HG03442 (cell line): ENCODE data around the gene RBBP5.
"Not testable (repeated sequence)": the region's sequence is repeated elsewhere in the genome, so short reads cannot be mapped to it uniquely, and the experiment has no call there.

Experiments used
- ATAC-seq: cut with Tn5 transposase; IDR thresholded peaks from one replicate; pipeline ENCODE4 v1.9.1; 2021; ENCODE audit warnings: mild to moderate bottlenecking, moderate library complexity; ENCODE audit not compliant: unreplicated experiment

The RBBP5 gene, protein sequence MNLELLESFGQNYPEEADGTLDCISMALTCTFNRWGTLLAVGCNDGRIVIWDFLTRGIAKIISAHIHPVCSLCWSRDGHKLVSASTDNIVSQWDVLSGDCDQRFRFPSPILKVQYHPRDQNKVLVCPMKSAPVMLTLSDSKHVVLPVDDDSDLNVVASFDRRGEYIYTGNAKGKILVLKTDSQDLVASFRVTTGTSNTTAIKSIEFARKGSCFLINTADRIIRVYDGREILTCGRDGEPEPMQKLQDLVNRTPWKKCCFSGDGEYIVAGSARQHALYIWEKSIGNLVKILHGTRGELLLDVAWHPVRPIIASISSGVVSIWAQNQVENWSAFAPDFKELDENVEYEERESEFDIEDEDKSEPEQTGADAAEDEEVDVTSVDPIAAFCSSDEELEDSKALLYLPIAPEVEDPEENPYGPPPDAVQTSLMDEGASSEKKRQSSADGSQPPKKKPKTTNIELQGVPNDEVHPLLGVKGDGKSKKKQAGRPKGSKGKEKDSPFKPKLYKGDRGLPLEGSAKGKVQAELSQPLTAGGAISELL

DNA sequence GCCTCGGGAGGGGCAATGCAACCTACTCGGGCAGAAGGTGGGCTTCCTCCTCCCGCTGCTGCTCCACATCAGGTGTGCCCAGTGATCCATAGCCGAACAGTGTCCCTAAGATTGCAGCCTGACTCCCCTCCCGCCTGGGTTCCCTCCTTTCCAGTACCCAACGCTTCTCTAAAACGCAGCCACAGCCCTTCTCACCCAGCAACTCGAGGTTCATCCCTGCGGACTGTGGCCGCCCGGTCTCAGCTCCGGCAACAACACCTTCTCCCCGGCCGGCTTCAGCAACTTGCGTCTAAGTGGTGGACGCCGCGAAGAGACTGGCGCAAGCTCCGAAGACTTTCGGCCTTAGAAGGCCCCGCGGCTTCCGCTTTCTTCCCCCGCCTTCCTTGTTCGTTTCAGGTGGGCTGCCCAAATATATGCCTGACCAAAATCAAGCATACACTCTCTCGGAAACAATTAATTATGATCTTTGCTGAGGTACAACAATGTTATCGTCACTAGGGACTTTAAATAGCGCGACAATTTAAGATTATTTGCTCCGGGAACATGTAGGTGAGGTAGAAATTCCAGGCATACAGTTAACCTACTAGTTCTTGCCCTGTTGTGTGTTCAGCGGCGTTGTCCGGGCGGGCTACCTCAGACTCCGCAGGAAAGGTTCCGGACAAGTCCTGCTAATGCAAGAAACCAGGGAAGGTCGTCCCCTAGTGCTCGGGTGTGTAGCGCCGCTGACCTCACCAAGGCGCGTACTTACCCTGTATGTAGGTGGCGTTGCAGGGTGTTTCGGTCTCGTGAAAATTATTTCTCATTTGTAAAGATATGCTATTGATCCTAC is at the start of gene RBBP5:
Gene RBBP5, minus strand, starts transcription at position 319 of the 829 bp plus-strand sequence. Its CDS starts 105 bp downstream, at position 214.
- ATAC-seq = peak; percentile 87

DNA sequence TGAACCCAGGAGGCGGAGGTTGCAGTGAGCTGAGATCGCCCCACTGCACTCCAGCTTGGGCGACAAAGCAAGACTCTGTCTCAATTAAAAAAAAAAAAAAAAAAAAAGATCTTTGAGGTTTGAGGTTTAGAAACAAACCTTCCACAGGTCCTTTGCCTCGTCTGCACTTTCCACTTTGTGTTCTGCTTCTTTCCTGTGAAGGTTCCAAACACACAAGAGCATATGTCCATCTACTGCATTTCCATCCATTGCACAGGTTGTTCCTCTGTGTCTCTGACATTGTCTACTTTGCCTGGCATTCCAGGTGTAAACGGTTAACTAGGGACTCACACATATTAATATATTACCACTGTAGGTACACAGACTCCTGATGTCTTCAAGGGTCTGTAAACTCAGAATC is 49.6 kb upstream of the RBBP5 start:
- ATAC-seq = no peak

DNA sequence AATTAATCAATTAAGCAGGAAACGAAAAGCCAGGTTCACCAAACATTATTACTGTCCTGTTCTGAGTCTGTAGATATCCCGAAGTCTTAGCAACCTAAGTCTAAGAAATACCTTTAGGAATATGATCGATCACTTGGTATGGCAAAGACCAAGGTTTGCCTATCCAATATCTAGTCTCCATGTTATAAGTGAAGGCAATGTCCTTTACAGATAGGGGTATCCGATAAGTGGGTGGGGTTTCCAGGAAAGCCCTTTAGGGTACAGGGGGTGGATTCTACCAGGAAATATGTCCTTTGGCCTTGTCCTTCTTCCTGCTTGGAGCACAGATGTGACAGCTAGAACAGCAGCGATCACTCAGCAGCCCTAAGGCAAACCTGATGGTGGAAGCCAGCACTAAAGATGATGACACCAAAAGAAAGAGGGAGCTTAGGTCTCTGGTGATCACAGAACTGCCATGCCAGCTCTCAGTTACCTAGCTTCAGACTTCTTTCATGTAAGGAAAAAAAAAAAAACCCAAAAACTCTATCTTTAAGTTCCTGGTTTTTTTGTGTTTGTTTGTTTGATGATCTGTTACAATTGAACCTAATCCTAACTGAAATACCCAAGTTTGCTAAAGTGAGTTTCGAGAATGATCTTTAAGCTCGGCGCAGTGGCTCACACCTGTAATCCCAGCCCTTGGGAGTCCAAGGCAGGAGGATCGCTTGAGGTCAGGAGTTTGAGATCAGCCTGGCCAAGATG is 48.9 kb upstream of the RBBP5 start:
- ATAC-seq = no peak

DNA sequence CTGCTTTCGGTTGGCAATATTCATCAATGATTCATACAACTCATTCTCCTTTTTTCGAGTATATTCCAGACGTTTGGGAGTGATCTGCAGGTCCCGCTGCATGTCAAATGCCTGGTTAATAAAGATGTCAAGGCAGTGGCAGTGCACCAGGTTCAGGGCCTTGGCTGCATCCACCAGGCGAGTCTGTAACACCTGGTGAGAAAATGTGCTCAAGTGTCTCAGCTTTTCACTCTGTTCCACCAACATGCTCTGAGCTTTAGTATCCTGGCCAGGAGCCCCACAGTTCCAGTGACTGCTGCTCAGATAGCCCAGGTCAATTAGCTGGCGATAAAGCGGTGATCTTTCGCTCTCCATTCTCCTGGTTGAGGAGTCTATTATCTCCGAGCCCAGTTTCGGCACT is 47.5 kb upstream of the RBBP5 start:
- no peak for ATAC-seq

DNA sequence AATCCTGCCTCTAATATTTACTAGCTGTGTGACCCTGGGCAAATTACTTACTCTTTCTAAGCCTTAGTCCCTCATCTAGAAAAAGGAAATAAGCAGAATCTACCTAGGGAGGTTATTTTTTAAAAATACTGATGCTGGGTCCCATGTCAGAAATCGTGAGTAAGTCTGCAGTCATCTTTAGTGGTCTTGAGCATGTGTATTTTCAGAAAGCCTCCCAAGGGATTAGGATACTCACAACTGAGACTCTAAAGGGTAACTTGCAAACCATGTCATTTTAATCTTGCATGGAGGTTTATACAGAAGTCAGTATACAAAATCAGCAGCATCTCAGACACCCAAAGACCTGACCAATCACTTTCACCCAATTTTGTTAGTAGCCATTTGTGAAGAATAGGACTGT is 46.5 kb upstream of the RBBP5 start:
- ATAC-seq = no peak

DNA sequence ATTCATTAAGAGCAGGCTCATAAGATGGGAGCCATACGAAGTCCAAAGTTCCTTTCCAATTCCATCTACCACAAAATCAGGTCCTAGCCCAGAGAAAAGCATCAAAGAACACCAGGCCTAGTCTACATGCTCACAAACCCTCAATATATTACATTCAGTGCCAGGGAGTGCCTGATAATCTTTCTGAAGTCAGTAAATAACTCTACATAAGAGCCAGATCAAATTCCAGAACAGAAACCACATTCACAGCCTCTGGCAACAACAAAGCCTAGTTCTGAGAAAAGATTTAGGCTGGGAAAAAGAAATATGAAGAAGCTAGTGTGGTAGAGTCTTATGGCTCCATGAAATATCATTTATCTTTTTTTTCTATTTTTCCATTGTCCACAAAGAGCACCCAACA is 40.5 kb upstream of the RBBP5 start:
- ATAC-seq = no peak

DNA sequence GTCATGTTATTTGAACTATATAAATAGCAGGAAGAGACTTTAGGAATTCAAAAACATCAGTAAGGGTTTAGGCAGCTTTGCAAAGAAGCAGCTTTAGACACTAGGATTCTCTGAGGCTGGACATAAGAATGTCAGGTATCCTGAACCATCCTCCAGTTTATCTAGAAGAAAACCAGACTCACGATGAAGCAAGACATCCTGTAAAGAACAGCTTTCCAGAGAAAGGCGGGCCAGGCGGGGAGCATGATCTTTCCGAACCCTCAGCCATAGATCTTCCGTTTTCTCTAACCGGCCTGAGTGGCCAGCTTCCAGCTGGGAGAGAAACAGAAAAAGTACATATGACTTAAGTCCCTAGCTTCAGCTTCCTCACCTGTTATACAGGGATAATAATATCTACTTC is 39.3 kb upstream of the RBBP5 start:
- ATAC-seq = no peak

DNA sequence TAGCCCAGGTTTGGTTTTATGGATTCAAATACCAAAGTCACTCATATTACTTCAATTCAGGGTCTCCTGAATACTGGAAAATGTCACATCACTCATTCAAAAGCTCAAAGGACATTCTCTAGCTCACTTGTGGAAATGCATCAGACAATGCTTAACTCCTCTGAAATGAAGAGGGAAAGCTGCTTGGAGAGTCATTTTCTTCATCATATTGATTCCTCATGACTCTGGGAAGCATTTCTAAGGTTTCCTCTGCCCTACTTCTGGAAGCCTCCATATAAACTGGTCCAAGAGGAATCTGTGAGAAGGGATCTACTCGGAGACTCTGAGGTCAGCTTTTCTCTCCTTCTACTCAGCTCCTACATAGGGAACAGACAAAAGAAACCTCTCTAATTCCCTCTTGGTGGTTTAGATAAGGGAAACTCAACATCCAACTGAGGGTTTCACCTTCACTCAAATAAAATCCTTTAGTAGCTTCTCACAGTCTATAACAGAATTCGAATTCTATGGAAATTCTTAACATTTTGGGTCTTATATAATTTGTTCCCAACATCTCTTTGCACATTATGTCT is 36.4 kb upstream of the RBBP5 start:
- no peak for ATAC-seq

DNA sequence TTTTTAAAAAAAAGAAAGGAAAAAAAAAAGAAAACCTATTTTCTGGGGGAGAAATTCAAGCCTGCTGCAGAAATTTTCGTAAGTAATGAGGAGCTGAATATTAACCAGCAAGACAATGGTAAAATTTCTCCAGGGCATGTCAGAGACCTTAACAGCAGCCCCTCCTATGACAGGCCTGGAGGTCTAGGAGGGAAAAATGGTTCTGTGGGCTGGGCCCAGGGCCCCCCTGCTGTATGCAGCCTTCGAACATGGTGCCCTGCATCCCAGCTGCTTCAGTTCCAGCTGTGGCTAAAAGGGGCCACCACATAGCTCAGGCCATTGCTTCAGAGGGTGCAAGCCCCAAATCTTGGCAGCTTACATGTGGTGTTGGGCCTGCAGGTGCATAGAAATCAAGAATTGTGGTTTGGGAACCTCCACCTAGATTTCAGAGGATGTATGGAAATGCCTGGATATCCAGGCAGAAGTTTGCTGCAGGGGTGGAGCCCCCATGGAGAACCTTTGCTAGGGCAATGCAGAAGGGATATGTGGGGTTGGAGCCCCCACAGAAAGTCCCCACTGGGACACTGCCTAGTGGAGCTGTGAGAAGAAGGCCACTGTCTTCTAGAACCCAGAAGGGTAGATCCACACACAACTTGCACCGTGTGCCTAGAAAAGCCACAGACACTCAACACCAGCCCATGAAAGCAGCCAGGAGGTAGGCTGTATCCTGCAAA is 34.0 kb upstream of the RBBP5 start:
- not testable (repeated sequence) for ATAC-seq

DNA sequence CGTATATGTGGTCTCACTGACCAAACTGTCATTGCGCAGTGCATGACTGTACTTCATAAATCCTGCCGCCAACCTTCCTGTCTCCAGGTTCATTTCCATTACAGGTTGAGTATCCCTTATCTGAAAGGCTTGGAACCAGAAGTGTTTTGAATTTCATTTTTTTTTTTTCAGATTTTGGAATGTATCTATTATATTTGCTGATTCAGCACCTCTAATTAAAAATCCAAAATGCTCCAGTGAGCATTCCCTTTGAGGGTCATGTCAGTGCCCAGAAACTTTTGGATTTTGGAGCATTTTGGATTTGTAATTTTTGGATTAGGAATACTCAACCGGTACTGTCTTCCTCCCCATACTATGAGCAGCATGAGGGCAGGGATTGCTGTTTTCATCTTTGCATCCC is 30.7 kb upstream of the RBBP5 start:
- ATAC-seq = no peak

DNA sequence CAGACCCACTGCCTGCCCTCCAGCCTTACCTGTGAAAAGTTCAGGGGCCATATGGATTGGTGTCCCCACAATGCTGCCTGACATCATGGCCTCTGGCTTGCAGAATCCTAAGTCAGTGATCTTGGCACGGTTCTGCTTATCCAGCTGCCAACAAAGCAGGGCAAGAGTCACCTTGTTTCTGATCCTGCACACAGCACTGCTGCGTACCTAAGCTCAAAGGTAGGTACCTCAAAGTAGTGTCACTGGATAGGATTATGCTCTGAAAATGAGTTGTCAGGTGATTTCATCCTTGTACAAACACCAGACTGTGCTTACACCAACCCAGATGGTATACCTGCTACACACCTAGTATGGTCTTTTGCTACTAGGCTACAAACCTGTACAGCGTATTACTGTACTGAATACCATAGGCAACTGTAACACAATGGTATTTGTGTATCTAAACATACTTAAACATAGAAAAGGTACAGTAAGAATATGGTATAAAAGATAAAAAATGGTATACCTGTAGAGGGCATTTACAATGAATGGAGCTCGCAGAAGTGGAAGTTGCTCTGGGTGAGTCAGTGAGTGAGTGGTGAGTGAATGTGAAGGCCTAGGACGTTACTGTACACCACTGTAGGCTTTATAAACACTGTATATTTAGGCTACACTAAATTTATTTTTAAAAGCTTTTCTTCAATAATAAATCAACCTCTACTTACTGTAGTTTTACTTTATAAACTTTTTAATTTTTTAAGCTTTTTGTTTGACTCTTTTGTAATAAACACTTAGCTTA is 29.1 kb upstream of the RBBP5 start:
- ATAC-seq = no peak

DNA sequence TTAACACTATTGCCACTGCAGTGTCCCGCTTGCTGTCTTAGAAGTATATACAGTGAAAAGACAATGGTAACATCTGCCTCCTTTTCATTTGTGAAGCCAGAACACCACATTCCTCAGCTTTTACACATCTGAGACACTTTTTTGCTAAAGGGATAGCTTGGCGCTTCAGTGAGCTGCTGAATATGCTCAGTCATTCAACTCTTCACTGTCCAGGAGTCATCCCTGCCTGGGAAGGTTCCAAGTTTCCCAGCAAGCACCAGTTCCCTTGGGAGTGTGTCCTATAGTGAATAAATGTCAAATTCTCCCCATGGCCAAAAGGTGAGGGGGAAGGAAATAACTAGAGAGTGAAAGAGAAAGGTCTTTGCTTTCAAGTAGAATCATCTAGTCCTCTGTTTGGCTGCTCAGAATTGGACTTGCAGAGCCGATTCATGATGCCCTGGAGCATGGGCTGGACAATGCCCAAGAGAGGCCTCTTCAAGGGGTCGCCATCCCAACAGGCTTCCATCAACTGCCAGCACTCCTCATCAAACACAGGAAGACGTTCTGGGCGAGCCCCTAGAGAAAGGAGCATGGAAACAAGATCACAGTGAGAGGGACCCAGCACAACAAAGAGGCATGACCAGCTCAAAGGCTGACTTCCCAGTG is 25.5 kb upstream of the RBBP5 start:
- ATAC-seq = no peak

DNA sequence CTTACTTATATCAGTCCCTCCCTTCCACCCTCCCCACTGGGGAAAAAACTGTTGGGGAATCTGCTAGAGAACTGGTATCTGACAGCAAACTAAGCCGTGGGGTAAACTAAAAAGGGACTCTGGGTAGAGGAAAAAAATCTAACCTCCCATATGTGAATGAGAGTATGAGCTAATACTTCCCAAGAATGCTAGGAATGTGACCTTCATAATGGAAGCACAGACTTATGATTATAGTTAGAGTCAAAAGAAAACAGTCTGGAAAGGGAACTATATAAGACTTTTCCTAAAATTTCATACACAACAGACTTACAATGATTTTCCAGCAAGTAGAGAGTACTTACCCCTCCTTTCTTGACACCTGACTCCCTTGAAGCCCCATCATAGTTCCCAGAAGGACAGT is 23.0 kb upstream of the RBBP5 start:
- no peak for ATAC-seq

DNA sequence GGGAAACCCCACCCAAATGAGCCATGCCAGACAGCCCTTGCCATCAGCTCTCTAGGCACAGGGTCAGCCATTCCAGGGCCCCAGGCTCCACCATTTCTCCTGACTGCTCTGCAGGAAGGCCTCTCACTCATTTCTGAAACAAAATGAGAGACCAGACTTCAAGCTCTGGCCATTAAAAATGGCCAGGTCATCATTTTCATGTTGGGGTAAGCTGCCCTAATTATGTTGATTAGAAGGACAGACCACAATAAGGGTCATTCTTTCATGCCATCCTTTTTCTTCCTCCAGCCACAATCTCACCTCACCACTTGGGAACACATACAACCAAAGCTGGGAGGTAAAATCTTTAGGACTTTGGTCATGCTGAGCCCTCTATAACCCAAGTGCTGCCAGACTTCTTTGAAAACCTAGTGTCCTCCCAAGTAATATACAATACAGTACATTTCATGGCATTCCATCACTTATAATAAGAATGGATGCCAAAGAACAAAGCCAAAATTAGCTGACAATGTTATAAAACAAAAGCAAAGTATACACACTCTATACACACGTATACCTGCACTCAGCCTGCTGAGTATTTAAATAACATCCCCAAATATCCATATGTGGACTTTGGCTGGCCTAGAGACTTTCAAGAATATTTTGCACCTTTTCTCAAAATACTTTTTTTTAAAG is 22.4 kb upstream of the RBBP5 start:
- ATAC-seq = no peak

DNA sequence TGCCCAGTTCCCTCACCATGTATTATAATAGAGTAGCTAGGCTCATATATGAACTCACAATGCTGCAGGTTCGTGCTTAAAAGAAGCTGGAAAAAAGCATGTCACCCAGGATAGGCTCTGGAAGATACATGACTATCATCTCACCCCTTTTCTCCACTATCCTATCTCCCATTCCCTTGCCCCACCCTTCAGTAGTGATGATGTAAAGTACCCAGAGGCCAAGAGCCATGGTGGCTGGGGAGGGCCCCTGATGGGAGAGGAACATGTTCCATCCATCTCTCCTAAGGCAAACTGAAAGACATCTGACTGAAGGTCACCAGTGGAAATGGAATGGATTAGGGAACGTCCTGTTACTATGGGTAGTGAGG is 20.3 kb upstream of the RBBP5 start:
- ATAC-seq = no peak

DNA sequence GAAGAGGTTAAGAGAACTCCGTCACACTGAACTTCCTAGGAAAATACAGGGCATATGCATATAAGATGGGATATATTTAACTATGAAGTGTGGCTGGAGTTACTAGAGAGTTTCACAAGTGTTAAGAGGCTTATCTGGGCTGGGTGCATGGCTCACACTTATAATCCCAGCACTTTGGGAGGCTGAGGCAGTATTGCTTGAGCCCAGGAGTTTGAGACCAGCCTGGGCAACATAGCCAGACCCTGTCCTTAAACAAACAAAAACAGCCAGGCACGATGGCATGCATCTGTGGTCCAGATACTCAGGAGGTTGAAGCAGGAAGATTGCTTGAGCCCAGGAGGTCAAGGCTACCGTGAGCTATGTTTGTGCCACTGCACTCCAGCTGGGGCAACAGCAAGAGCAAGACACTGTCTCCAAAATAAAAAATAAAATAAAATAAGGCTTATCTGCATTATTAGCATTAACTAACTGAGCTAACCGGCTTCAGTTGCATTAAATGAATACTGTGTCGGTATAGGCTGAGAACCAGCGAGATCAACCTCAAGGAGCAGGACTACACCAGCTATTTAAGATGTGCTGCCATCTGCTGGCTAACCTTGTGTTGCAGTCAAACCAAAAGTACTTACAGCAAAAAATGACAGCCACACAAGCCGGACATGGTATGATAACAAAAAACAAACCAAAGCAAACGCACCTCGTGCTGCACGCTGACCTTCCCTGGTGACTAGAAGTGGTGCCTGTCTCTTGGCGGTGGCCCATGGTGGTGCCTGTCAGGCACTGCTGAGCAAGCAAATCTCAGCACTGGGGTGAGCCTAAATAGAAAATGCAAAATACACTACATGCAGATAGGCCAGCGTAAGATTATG is 19.7 kb upstream of the RBBP5 start:
- no peak for ATAC-seq

DNA sequence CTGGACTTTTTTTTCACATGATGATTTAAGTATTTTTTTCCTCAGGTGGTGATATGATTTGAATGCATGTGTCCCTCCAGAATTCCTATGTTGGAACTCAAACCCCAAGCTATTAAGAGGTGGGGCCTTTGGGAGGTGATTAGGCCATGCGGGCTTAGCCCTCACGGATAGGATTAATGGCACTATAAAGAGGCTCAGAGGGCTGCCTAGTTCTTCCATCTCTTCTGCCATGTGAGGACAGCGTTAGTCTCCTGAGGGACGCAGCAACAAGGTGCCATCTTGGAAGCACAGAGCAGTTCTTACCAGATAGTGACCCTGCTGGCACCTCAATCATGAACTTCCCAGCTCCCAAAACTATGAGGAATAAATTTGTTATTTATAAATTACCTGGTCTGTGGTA is 18.3 kb upstream of the RBBP5 start:
- no peak for ATAC-seq

DNA sequence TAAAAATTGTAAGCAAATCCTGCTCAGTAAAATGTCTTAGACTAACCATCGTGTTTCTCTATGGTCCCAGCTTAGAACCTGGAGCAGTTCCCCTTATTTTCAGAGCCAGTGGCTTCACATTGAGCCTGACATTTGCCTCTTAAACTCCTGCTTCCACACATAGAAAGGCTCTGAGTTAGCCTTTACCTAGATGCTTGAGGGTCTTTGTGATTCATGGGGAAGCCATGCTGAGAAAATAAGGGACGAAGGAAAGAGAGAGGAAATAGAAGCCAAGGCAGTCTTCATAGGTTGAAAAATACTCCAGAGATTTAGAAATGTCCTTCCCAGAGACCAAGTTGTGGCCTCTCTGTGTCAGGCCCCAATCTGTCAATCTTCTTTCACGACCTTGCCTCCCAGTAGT is 16.1 kb upstream of the RBBP5 start:
- no peak for ATAC-seq
